Left kidney (tissue), 2 donors: ENCODE measurements around the gene CDC42. TPM values are rescaled to one million over a fixed set of nuclear protein-coding genes. Genes with fewer than 3 reads are reported as not detected.
"Not testable (repeated sequence)": the region's sequence is repeated elsewhere in the genome, so short reads cannot be mapped to it uniquely, and the experiment has no call there.

Experiments
- DNase-seq: peaks from one replicate; pipeline ENCODE4 v3.0.0-alpha.2; 2013
- polyA plus RNA-seq: library from polyadenylated mRNA; unstranded; fragments of 120-200 nt; gene quantifications from one replicate; pipeline ENCODE4 v1.2.1, GENCODE V29; 2013; ENCODE audit not compliant: insufficient read length

The CDC42 gene
- polyA plus RNA-seq, 1 donor, result 393 TPM

DNA sequence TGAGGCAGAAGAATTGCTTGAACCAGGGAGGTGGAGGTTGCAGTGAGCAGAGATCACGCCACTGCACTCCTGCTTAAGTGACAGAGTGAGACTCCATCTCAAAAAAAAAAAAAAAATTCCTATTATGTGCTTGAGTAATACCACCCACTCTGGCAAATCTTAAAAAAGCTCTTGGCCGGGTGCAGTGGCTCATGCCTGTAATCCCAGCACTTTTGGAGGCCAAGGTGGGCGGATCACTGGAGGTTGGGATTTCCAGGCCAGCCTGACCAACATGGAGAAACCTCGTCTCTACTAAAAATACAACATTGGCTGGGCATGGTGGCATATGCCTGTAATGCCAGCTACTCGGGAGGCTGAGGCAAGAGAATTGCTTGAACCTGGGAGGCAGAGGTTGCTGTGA is 17.7 kb upstream of the CDC42 start:
- DNase-seq, result not testable (repeated sequence)

DNA sequence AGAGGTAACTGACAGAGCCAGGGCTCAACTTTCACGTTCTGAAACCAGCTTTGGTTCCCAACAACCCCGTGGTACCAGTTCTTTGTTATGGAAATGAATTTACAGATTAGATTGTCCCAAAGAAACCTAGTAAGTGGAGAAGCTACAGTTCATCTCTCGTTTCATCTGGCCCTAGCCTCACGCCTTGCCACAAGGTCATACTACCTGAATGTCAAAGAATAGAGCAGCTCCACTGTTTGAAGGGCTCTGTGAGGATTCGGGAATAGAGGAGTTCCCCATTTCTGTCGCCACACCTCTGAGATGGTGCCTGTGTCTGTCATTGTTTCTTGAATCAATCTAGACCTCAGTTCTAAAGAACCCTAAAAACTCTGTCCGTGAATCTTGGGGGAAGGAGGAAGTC is 15.0 kb upstream of the CDC42 start:
- no peak for DNase-seq

DNA sequence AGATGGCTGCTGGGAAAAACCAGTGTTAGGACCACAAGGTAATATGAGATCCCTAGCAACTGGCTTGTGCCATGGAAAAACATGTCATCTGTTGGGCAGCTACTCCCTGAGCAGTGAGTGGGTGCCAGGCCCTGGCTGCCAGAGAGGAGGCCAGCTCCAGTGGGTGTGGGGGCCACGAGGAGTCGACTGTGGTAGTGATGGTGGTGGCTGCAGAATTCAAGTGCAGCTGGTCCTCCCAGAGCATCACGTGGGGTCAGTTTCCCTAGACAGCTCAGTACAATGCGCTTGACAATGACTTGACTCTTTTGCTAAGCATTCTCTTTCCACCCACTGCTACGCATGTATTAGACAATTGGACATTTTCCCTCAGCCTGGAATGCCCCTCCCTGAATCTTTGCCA is 14.5 kb upstream of the CDC42 start:
- DNase-seq, result no peak

DNA sequence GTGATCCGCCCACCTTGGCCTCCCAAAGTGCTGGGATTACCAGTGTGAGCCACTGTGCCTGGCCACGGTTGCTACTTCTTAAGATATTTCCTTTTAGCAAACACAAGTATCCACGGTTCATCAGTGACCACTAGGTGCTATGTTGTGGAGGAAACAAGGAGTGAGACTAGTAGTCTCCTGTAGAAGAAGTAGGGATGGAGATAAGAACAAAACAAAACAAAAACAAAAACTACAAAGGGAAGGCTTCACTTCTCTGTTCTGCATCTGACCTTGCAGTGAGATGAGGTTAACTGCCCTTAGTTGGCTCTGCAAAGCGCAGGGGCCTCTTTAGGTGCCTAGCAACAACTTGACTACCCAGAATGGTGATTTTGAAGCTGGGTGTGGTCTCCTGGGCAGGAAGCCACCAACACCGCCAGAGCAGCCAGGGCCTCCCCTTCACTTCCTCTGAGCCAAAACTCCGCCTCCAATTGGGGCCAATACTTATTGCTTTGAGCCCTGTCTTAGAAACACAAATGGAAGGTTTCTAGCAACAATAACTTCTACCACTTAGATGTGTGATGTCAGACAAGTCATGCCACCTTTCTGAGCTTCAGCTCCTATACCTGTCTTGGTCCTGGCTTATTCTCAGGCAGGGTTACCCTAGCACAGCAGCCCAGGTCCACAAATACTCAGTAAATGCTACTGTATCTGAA is 12.8 kb upstream of the CDC42 start:
- peak; percentile 59 for DNase-seq

DNA sequence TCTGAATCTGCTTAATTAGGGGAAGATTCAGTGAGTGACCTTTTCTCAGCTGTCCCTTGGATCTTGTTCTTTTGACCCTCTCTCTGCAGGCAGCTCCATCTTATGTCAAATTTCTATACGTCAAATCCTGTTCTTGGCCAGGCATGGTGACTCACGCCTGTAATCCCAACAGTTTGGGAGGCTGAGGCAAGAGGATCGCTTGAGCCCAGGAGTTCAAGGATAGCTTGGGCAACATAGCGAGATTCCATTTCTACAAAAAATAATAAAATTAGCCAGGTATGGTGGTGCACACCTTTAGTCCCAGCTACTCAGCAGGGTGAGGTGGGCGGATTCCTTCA is 12.3 kb upstream of the CDC42 start:
- no peak for DNase-seq

DNA sequence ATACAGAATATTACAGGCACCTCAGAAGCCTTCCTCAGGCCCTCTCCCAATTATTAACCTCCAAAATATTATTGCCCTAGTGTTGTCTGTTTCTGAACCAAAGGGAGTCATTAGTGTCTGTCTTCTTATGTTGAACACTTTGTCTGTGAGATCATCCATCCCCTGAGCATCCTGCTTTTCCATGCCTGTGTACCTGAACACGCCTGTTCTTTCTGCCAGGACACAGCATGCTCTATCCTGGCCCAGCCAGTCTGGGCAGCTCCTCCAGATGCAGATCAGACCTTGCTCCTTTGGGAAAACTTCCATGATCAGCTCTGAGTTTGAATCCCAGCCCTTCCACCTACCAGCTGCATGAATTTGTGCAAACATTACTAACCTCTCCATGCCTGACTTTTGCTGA is 11.0 kb upstream of the CDC42 start:
- no peak for DNase-seq

DNA sequence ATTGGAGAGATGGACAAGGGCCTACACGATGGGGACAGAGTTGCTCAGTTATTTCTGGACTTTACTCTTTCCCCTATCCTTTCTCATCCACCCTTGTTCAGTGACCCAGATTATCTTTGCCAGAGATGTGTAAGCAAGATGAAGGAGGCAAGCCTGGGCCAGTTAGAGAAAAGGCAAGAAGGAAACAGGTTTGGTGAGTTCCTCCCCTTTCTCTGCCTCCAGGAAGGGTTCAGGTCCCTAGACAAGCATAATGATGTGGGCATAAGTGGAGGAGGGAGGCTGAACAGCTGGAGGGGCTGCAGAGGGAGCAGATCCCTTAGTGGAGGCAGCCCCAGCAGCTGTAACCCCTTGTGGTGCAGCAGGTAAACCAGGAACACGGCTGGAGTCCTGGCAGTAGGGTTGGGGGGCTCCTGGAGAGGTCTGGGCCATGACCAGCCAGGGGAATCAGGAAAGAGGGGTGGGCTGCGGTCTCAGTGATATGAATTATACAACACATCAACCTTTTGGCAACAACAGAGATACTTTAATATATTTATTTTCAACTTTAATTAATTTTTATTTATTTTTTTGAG is 9.2 kb upstream of the CDC42 start:
- DNase-seq, result peak; percentile 53

DNA sequence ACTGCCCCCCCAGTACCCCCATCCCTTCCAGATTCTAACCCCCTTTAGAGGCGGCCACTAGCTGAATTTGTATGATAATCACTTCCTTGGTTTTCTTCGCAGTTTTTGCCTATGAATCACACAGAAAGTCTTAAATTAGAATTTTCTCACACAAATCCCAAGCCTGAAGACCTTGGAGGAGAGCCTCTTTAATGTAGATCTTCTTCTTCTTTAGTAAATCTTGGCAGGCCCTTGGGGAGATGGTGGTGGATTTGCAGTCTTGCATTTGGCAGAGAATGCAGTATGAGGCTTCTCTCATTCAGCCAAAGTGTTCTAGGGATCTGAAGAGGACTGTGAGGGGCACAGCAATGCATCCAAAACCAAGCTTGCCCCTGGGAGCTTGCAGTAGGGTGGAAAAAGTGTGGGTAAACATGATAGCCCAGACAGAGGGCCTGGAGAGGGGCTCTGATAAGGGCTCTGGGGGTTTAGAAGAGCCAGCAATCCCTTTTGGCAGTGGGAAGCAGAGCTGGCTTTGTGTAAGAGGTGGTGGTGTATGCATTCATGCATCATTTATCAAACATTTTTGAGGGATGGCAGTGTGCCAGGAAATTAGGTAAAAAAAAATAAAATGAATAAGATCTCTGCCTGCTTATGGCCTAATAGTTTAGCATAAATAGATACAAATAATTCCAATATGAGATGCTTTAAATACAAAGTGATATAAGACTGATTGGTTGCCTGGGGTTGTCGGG is 7.7 kb upstream of the CDC42 start:
- DNase-seq, result no peak

DNA sequence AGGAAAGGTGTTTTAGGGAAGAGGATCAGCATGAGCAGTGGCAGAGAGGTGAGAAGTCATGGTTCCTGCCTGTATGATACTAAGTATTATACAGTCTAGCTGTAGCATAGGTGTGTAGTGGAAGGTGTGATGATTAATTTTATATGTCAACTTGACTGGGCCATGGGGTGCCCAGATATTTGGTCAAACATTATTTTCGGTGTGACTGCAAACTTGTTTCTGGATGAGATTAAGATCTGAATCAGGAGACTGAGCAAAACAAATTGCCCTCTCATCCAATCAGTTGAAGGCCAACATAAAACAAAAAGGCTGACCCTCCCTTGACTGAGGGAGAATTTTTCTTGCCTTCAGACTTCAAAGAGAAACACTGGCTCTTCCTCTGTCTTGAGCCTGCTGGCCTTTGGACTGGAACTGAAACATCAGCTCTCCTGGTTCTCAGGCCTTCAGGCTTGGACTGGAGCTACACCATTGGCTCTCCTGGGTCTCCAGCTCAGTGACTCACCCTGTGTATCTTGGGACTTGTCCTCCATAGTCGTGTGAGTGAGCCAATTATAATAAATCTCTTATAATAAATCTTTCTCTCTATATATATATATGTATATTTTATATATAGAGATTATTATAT is 6.8 kb upstream of the CDC42 start:
- DNase-seq, result no peak

DNA sequence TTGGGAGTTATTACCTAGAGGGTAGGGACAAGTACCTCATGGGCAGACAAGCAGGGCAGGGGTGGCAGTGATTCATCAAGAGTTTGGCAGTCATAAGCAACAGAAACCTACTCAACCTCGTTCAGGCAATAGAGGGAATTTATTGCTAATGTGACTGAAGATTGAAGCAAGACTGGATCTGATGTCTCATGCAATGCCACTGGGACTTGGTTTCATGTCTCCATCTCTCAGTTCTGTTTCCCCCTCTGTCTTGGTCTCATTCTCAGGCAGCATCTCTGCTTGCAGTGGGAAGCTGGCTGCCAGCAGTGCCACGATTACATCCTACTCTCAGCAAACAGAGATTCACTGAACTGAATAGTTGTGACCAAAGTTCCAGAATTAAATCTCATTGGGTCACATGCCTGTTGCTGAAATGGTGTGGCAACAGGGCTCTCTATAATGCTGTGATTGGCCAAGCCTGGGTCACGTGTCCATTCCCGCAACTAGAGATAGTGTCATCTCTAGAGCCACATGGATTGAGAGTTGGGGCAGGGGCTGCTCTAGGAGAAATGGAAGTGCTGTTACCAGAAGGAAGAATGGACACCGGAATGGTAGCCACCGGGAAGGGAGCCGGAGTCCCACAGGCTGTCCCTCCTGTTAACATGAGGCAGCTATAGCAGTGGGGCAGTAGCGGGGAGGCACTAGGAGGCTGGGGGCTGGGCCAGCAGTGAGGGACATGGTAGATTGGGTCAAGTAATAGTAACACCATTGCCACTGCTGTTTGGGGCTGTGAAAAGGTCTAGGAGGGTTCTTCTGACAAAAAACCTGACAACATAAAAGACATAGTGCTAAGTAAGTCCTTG is 3.9 kb upstream of the CDC42 start:
- DNase-seq, result no peak

DNA sequence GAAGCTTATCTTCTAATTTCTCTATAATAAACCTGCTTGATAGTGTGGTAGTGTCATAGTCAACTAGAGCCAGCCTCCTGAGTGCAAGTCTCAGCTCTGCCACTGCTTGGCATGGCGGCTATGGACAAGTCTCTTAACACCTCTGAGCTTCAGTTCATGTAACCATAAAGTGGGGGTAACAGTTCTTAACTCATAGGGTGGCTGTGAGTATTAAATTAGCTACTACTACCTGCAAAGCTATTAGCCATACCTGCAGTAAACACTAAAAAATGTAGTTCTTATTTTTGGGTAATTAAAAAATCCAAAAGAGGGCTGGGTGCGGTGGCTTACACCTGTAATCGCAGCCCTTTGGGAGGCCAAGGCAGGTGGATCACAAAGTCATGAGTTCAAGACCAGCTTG is 2.2 kb upstream of the CDC42 start:
- no peak for DNase-seq

DNA sequence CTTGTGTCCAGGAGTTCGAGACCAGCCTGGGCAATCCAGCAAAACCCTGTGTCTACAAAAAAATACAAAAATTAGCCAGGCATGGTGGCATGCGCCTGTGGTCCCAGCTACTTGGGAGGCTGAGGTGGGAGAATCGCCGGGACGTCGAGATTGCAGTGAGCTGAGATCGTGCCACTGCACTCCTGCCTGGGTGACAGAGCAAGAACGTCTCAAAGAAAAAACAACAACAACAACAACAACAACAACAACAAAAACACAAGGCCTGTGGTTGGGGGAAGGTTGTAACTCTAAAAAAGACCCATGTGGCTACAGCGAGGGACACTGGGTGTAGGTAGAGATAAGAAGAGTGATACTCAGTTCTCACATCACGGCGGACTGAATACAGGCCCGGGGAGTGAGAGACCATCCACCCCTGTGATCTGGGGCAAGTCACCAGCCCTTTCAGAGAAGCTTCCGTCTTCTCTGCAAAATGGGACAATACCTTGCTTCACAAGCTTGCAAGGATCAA is 848 bp upstream of the CDC42 start:
- no peak for DNase-seq

DNA sequence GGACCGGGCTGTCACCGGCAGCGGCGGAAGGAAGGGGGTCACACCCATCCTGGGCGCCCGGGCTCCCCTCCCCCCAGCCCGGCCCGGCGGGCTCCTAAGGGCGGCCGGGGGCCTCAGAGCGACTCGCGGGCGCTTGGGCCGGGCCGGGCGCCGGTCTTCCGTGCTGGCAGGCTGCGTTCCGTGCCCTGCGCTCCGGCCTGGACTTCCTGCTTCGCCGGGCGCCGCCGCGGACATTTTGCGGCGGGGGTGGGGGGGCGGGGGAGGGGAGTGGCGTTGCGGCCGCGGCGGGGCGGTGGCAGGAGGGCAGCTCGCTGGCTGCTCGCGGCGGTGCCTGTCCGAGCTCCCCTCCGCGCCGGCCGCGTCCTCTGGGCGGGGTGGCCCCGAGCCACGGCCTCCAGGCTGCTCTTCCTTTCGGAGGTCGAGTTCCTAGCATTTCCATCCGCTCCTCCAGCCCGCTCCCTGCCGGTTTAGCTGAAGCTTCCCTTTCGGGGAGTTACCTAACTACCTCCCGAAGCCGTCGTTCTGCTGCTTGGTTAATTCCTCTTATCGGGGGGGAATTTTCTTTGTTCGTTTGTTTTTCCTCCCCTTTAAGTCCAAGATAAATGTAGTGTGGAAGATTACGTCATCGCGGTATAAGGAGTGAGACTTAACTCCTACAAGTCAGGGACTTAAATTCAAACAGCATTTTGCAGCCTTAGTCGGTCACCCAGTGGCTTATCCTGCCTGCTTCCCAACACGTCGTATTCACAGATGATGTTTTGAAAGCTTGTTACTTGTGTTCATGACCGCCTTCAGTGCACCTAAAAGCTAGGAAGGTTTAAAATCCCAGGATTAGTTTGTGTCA is 730 bp downstream of the CDC42 start:
- DNase-seq, result peak; percentile 79

DNA sequence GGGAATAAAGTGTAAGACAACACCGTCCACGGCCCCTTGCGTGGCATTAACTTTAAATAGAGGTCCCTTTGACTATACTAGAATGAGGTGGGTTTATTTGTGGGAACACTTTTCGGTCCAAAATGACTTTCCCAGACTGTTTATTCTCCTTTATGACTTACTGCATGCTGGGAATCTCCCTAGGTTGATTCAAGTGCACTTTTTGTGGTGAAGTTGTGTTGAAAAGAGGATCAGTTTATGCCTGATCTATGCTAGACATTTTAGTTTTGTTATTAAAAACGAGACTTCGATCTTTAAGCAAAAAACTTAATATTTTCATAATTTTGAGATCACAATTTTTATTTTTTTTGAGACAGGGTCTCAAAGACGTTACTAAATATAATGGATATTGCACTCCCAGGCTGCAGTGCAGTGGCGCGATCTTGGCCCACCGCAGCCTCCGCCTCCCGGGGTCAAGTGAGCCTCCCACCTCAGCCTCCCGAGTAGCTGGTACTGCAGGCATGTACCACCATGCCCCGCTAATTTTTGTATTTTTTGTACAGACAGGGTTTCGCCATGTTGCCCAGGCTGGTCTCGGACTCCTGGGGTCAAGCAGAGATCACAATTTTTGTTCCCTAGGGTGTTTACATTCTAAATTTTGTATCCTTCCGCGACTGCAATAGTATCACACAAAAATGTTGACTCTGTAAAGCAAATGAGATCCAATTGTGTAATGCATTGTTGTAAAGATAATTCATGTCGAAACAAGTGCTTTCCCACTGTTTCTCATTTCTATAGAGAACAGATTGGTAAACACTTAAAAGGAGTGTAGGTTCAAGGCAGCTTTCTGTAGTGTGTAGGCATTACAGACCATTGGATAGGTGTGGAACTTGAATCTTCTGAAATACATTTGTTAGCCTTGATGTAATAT is 1.6 kb downstream of the CDC42 start:
- DNase-seq, result no peak

DNA sequence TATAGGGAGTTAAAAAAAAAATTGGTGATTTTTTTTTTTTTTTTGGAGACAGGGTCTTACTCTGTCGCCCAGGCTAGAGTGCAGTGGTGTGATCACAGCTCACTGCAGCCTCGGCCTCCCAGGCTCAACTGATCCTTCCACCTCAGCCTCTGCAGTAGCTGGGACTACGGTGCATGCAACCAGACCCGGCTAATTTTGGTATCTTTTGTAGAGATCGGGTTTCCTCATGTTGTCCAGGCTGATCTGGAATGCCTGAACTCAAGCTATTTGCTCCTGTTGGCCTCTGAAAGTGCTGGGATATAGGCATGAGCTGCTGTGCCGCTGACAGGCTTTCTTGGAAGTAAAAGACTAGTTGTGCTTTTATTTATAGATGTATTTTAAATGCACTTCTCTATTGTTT is 3.0 kb downstream of the CDC42 start:
- no peak for DNase-seq

DNA sequence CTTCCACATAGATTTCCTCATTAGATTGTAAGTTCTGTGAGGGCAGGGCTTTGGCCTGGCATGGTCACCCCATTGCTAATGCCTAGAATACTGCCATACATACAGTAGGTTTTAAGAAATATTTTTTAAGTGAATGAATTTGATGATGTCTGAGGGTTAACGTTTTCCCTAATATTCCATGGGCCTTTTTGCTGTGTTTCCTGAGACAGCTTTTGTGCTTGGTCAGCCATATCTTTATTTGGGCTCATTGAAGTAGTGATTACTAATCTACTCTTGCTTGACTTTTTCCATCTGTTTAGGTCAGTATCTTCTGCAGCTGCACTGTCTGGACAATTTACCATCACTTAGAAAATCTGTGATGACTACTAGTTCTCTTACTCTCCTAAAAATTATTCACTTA is 3.5 kb downstream of the CDC42 start:
- DNase-seq, result no peak

DNA sequence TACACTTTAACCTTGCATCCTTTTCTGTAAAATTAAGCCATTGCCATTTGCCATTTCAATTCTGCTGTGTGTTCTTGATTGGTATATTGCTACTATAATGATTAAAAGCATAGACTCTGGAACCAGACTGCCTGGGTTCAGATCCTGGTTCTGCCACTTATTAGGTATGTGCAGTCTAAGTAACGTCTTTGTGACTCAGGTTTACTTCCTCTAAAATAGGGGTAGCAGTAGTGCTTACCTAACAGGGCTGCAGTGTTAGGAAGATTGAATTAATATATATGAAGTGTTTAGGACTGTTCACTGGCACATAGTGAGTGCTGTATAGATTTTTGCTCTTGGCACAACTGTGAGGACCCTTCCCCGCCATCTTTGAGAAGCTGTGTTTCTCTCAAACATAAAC is 4.4 kb downstream of the CDC42 start:
- DNase-seq, result no peak

DNA sequence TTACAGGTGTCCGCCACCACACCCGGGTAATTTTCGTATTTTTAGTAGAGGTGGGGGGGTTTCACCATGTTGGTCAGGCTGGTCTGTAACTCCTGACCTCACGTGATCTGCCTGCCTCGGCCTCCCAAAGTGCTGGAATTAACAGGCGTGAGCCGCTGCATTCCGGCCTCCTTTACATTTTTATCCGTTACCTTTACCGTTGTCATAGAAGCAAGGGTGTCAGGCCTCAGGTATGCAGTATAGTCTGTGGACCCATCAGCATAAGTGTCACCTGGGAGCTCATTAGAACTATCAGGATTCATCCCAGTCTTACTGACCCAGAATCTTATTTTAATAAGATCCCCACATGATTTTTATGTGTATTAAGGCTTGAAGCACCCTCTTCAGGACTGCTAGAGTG is 5.4 kb downstream of the CDC42 start:
- no peak for DNase-seq

DNA sequence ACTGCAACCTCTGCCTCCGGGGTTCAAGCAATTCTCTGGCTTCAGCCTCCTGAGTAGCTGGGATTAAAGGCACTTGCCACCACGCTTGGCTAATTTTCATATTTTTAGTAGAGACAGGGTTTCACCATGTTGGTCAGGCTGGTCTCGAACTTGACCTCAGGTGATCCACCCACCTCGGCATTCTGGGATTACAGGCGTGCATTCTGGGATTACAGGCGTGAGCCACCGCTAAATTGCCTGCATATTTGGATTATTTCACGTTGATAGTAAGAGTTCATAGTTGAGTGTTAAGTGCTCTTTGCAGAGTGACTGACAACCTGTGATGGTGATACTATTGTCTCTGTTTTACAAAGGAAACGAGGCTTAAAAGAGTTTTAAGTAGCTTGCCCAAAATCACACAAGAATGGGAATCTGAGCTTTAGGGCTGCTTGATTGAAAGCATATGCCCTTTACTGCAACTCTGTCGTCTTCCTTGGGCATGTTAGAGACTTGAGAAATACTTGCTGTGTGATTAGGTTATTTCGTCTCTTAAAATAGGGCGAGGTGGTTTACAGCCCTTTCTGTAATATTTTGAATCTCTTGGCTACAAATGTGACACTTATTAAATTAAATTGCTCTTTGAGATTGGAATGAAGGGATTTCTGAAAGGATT is 12.4 kb downstream of the CDC42 start:
- no peak for DNase-seq

DNA sequence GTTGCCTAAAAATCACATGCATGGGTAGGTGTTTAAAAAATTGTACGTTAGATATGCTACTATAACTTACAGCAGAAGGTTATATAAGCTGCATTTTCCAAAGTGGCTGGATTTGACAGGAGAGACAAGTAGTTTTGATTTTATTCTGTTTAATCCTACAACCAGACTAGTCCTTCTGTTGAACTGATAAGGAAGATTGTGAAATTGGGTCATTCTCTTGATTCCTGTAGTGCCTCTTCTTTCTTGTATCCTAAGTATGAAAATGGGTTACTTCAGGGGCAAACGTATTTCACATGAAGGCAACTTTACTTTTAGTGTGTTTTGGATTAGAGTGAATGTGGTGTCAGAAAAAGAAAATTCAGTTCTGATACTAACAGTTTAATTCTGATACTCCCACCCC is 19.0 kb downstream of the CDC42 start:
- no peak for DNase-seq
